Endometrial microvascular endothelial cells (primary cell): ENCODE measurements around the gene INPP5A. TPM values are rescaled to one million over a fixed set of nuclear protein-coding genes. Genes with fewer than 3 reads are reported as not detected.
"Not testable (repeated sequence)": the region's sequence is repeated elsewhere in the genome, so short reads cannot be mapped to it uniquely, and the experiment has no call there.

Source experiments
- in situ Hi-C: cut with HindIII; loops from 2 replicates; pipeline ENCODE4 v1.10.0; 2017; ENCODE audit warnings: low sequenced_read_pairs, low pct_unique_long_range_greater_than_20kb; ENCODE audit errors: inconsistent ontology term
- total RNA-seq: library from RNA; depleted of rRNA; stranded (reverse); fragments of >200 nt; gene quantifications from one replicate; pipeline ENCODE4 v1.2.3, GENCODE V29; 2015; ENCODE audit errors: inconsistent ontology term

Gene INPP5A
- total RNA-seq, 1 donor from 2014 or later = 21.1 TPM

- in situ Hi-C loops = no loop called here
Measured at GRCh38 chr10:132796846-132797245, 259.3 kb downstream of the INPP5A start.

GRCh38 chr10:132797986-132798385, 260.4 kb downstream of the INPP5A start:
- in situ Hi-C loops = not testable (repeated sequence)

GRCh38 chr10:132798403-132798802, 260.8 kb downstream of the INPP5A start:
- in situ Hi-C loops = no loop called here

- in situ Hi-C loops = no loop called here
Measured at GRCh38 chr10:132798876-132799275, 261.3 kb downstream of the INPP5A start.

- in situ Hi-C loops = no loop called here
Measured at GRCh38 chr10:132799865-132800264, 262.3 kb downstream of the INPP5A start.

GRCh38 chr10:132802048-132802447, 264.5 kb downstream of the INPP5A start:
- in situ Hi-C loops = no loop called here

GRCh38 chr10:132802694-132803320, 265.2 kb downstream of the INPP5A start:
- in situ Hi-C loops = no loop called here

GRCh38 chr10:132803416-132804210, 266.0 kb downstream of the INPP5A start:
- in situ Hi-C loops = no loop called here

GRCh38 chr10:132804287-132804686, 266.7 kb downstream of the INPP5A start:
- in situ Hi-C loops = no loop called here

GRCh38 chr10:132804785-132805426, 267.3 kb downstream of the INPP5A start:
- in situ Hi-C loops = no loop called here

GRCh38 chr10:132805599-132805998, 268.0 kb downstream of the INPP5A start:
- in situ Hi-C loops = no loop called here

- in situ Hi-C loops = no loop called here
Measured at GRCh38 chr10:132806110-132806509, 268.5 kb downstream of the INPP5A start.

- in situ Hi-C loops = no loop called here
Measured at GRCh38 chr10:132806561-132807003, 269.0 kb downstream of the INPP5A start.

- in situ Hi-C loops = no loop called here
Measured at GRCh38 chr10:132807621-132808049, 270.0 kb downstream of the INPP5A start.

- in situ Hi-C loops = no loop called here
Measured at GRCh38 chr10:132808383-132809231, 271.0 kb downstream of the INPP5A start.

GRCh38 chr10:132809232-132810140, 271.9 kb downstream of the INPP5A start:
- in situ Hi-C loops = no loop called here

- in situ Hi-C loops = no loop called here
Measured at GRCh38 chr10:132810141-132810806, 272.7 kb downstream of the INPP5A start.
